WTC11 (cell line): ENCODE results near the gene LBX1. TPM values are rescaled to one million over a fixed set of nuclear protein-coding genes. Genes with fewer than 3 reads are reported as not detected.

Experiments
- ATAC-seq: fragments of 200-7000 bp; cut with Tn5 transposase; 2 replicates; pipeline ENCODE4 v1.10.0; 2021; ENCODE audit warnings: mild to moderate bottlenecking, moderate library complexity
- Bru-seq: library from RNA; stranded (reverse); fragments of 400-500 nt; gene quantifications from one replicate; lab custom pipeline; 2021; lab: Mats Ljungman, UMichigan
- CTCF ChIA-PET: fragments of 300-600 bp; sonication (Branson Sonifier 250); formaldehyde crosslinking; loops from one replicate; lab custom pipeline; 2021; ENCODE audit warnings: antibody characterized with exemption; lab: Charles Lee
- POLR2A ChIA-PET: fragments of 350-600 bp; sonication (Branson Sonifier 250); formaldehyde crosslinking; loops from one replicate; lab custom pipeline; 2021; ENCODE audit warnings: antibody characterized with exemption; lab: Charles Lee
- DNase-seq: peaks from one replicate; pipeline ENCODE4 v3.0.0; 2021; ENCODE audit warnings: low spot score
- H3K27ac Mint-ChIP-seq: 2 replicates; pipeline ENCODE4 v1.8.0; 2021; ENCODE audit warnings: mixed read lengths
- H3K27me3 Mint-ChIP-seq: 2 replicates; pipeline ENCODE4 v1.8.0; 2021; ENCODE audit warnings: low read depth, mild to moderate bottlenecking, moderate library complexity, mixed read lengths
- H3K36me3 Mint-ChIP-seq: 2 replicates; pipeline ENCODE4 v1.8.0; 2021; ENCODE audit warnings: mixed read lengths
- H3K4me1 Mint-ChIP-seq: 2 replicates; pipeline ENCODE4 v1.8.0; 2022; ENCODE audit warnings: mixed read lengths
- H3K4me3 Mint-ChIP-seq: 2 replicates; pipeline ENCODE4 v1.8.0; 2021; ENCODE audit warnings: mild to moderate bottlenecking, moderate library complexity, mixed read lengths
- H3K9me3 Mint-ChIP-seq: 2 replicates; pipeline ENCODE4 v1.8.0; 2021; ENCODE audit warnings: mixed read lengths
- ARID4B ChIP-seq: sonication (generic); formaldehyde crosslinking; IDR thresholded peaks from 2 replicates; pipeline ENCODE4 v1.8.0; 2023; ENCODE audit warnings: missing genetic modification reagents, mild to moderate bottlenecking, borderline replicate concordance
- ERG ChIP-seq: fragments of 250-450 bp; sonication (Bioruptor Pico); IDR thresholded peaks from 2 replicates; pipeline ENCODE4 v1.8.0; 2021; ENCODE audit warnings: mild to moderate bottlenecking
- ETV6 ChIP-seq: sonication (generic); formaldehyde crosslinking; IDR thresholded peaks from 2 replicates; pipeline ENCODE4 v1.8.1; 2022; ENCODE audit warnings: mild to moderate bottlenecking, missing genetic modification reagents
- GABPB1 ChIP-seq: sonication (generic); formaldehyde crosslinking; IDR thresholded peaks from 2 replicates; pipeline ENCODE4 v1.8.1; 2023; ENCODE audit warnings: mild to moderate bottlenecking, missing genetic modification reagents
- NR1H2 ChIP-seq: sonication (generic); formaldehyde crosslinking; IDR thresholded peaks from 2 replicates; pipeline ENCODE4 v1.9.0; 2021; ENCODE audit warnings: mild to moderate bottlenecking, moderate library complexity, missing genetic modification reagents
- NR3C1 ChIP-seq: sonication (generic); formaldehyde crosslinking; conservative IDR thresholded peaks from 2 replicates; pipeline ENCODE4 v1.8.1; 2023; ENCODE audit warnings: low read depth, mild to moderate bottlenecking, missing genetic modification reagents
- PREB ChIP-seq: sonication (generic); formaldehyde crosslinking; IDR thresholded peaks from 2 replicates; pipeline ENCODE4 v1.8.1; 2022; ENCODE audit warnings: mild to moderate bottlenecking, missing genetic modification reagents, moderate library complexity, borderline replicate concordance
- TP53 ChIP-seq: sonication (generic); formaldehyde crosslinking; IDR thresholded peaks from 2 replicates; pipeline ENCODE4 v1.8.1; 2023; ENCODE audit warnings: mild to moderate bottlenecking, missing genetic modification reagents
- ZNF416 ChIP-seq: fragments of 250-450 bp; sonication (Bioruptor Pico); IDR thresholded peaks from 2 replicates; pipeline ENCODE4 v1.9.0; 2021; ENCODE audit warnings: mild to moderate bottlenecking, inconsistent platforms
- ZNF512 ChIP-seq: sonication (generic); formaldehyde crosslinking; IDR thresholded peaks from 2 replicates; pipeline ENCODE4 v1.8.1; 2022; ENCODE audit warnings: missing genetic modification reagents, borderline replicate concordance
- long read RNA-seq, 3 experiments: library from RNA in 1 of 3; library from capped mRNA in 1 of 3; library from polyadenylated mRNA in 1 of 3; unstranded in 2 of 3; stranded (forward) in 1 of 3; transcript quantifications; one replicate each; pipeline ENCODE4 v2.0.0, GENCODE V29; 2021
- total RNA-seq: library from RNA; stranded (reverse); gene quantifications from 3 replicates; pipeline ENCODE4 v1.2.3, GENCODE V29; 2021
- TF ChIP-seq, protein P1 (sequence below): sonication (generic); formaldehyde crosslinking; IDR thresholded peaks from 2 replicates; pipeline ENCODE4 v1.8.0; 2022; ENCODE audit warnings: mild to moderate bottlenecking, missing genetic modification reagents
- TF ChIP-seq, protein P2 (sequence below): sonication (generic); formaldehyde crosslinking; IDR thresholded peaks from 2 replicates; pipeline ENCODE4 v1.8.0; 2023; ENCODE audit warnings: mild to moderate bottlenecking, missing genetic modification reagents
- TF ChIP-seq, protein P3 (sequence below): sonication (generic); formaldehyde crosslinking; IDR thresholded peaks from 2 replicates; pipeline ENCODE4 v1.8.1; 2023; ENCODE audit warnings: mild to moderate bottlenecking, missing genetic modification reagents, moderate library complexity
- TF ChIP-seq, protein P4 (sequence below): sonication (generic); formaldehyde crosslinking; IDR thresholded peaks from 2 replicates; pipeline ENCODE4 v1.8.1; 2023; ENCODE audit warnings: mild to moderate bottlenecking, missing genetic modification reagents, borderline replicate concordance

Gene LBX1
- total RNA-seq (not detected in 3 replicates), Bru-seq, nascent RNA (not detected)
- long read RNA-seq, experiment 1: 0 reads
- long read RNA-seq, experiment 2: 0 reads
- long read RNA-seq, experiment 3: 0 reads

GRCh38 chr10:101229266-101230182 is at the start of gene LBX1:
TSS of gene LBX1 (minus strand) at chr10:101229463. CDS start at chr10:101228815, 648 bp downstream.
- CTCF ChIA-PET: interaction anchor here (0.7 to 4.1 kb wide), 13 partner anchors 9 to 237 kb away, joined by 3 to 31 read pairs (median 4); no protein-coding TSS in a partner anchor
- ATAC-seq (no peak; the same call in 1 of the 2 replicates), DNase-seq (peak; percentile 43)
- H3K4me1 Mint-ChIP-seq: peaks cover 37% of the 10 kb centered on the region
- no peak within 1 kb of the TSS for H3K27ac Mint-ChIP-seq
- H3K27me3 Mint-ChIP-seq: peaks cover 98% of the 10 kb centered on the region
- TF ChIP-seq, protein P1, sequence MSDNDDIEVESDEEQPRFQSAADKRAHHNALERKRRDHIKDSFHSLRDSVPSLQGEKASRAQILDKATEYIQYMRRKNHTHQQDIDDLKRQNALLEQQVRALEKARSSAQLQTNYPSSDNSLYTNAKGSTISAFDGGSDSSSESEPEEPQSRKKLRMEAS (CRISPR knock-in tag): no peak
- TF ChIP-seq, protein P2, sequence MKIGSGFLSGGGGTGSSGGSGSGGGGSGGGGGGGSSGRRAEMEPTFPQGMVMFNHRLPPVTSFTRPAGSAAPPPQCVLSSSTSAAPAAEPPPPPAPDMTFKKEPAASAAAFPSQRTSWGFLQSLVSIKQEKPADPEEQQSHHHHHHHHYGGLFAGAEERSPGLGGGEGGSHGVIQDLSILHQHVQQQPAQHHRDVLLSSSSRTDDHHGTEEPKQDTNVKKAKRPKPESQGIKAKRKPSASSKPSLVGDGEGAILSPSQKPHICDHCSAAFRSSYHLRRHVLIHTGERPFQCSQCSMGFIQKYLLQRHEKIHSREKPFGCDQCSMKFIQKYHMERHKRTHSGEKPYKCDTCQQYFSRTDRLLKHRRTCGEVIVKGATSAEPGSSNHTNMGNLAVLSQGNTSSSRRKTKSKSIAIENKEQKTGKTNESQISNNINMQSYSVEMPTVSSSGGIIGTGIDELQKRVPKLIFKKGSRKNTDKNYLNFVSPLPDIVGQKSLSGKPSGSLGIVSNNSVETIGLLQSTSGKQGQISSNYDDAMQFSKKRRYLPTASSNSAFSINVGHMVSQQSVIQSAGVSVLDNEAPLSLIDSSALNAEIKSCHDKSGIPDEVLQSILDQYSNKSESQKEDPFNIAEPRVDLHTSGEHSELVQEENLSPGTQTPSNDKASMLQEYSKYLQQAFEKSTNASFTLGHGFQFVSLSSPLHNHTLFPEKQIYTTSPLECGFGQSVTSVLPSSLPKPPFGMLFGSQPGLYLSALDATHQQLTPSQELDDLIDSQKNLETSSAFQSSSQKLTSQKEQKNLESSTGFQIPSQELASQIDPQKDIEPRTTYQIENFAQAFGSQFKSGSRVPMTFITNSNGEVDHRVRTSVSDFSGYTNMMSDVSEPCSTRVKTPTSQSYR: no peak
- TF ChIP-seq TP53 (CRISPR knock-in tag) (no peak), ERG (CRISPR knock-in tag) (no peak)
- TF ChIP-seq, protein P3, sequence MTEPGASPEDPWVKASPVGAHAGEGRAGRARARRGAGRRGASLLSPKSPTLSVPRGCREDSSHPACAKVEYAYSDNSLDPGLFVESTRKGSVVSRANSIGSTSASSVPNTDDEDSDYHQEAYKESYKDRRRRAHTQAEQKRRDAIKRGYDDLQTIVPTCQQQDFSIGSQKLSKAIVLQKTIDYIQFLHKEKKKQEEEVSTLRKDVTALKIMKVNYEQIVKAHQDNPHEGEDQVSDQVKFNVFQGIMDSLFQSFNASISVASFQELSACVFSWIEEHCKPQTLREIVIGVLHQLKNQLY (CRISPR knock-in tag): no peak
- H3K9me3 Mint-ChIP-seq: no peaks in the 10 kb centered on the region
- H3K4me3 Mint-ChIP-seq: peak within 1 kb of the TSS; percentile 55
- POLR2A ChIA-PET: no interaction called here
- H3K36me3 Mint-ChIP-seq: no peaks in the 10 kb centered on the region

DNA sequence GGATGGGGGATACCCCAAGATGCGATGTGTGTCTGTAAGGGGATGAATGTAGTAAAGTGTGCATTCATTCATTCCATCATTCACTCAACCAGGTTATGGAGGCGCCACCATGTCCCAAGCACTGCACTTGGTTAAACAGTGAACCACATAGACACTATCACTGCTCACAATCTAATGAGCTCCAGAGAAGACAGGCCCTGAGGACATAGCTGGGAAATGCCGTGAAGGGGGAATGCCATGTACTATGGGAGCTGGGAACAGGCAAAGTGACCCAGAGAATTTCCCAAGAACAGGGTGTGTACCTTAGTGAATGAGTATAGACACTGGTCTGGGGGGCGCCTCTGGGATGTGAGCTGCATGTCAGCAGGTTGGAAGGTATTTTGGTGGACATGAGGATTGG is 44.5 kb upstream of the LBX1 start:
- H3K9me3 Mint-ChIP-seq: no peaks in the 10 kb centered on the region
- DNase-seq (no peak), ATAC-seq (no peak)
- no peak overlapping the region for H3K4me3 Mint-ChIP-seq
- peaks cover 7% of the 10 kb centered on the region for H3K4me1 Mint-ChIP-seq
- peaks cover 15% of the 10 kb centered on the region for H3K27me3 Mint-ChIP-seq
- no peaks in the 10 kb centered on the region for H3K36me3 Mint-ChIP-seq
- TF ChIP-seq ETV6: no peak
- no peak for TF ChIP-seq ZNF512 (CRISPR knock-in tag)
- TF ChIP-seq, protein P4, sequence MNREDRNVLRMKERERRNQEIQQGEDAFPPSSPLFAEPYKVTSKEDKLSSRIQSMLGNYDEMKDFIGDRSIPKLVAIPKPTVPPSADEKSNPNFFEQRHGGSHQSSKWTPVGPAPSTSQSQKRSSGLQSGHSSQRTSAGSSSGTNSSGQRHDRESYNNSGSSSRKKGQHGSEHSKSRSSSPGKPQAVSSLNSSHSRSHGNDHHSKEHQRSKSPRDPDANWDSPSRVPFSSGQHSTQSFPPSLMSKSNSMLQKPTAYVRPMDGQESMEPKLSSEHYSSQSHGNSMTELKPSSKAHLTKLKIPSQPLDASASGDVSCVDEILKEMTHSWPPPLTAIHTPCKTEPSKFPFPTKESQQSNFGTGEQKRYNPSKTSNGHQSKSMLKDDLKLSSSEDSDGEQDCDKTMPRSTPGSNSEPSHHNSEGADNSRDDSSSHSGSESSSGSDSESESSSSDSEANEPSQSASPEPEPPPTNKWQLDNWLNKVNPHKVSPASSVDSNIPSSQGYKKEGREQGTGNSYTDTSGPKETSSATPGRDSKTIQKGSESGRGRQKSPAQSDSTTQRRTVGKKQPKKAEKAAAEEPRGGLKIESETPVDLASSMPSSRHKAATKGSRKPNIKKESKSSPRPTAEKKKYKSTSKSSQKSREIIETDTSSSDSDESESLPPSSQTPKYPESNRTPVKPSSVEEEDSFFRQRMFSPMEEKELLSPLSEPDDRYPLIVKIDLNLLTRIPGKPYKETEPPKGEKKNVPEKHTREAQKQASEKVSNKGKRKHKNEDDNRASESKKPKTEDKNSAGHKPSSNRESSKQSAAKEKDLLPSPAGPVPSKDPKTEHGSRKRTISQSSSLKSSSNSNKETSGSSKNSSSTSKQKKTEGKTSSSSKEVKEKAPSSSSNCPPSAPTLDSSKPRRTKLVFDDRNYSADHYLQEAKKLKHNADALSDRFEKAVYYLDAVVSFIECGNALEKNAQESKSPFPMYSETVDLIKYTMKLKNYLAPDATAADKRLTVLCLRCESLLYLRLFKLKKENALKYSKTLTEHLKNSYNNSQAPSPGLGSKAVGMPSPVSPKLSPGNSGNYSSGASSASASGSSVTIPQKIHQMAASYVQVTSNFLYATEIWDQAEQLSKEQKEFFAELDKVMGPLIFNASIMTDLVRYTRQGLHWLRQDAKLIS (CRISPR knock-in tag): no peak
- TF ChIP-seq GABPB1 (CRISPR knock-in tag): no peak
- no peak for TF ChIP-seq NR1H2 (CRISPR knock-in tag)
- TF ChIP-seq PREB (CRISPR knock-in tag): no peak
- TF ChIP-seq NR3C1 (CRISPR knock-in tag): no peak
- TF ChIP-seq ZNF416: no peak
- TF ChIP-seq ARID4B (CRISPR knock-in tag): no peak
- TF ChIP-seq, all 79 proteins: peak for 0
- ChIA-PET POLR2A (interaction anchor here (1.6 kb wide), 1 partner anchor 13 kb away, joined by 3 read pairs; no protein-coding TSS in a partner anchor), CTCF (interaction anchor here (0.6 to 3.8 kb wide), 9 partner anchors 13 to 390 kb away, joined by 3 to 29 read pairs (median 4); no protein-coding TSS in a partner anchor)
- H3K27ac Mint-ChIP-seq: no peak overlapping the region
